ENCODE results near the gene TYMP. TPM values are rescaled to one million over a fixed set of nuclear protein-coding genes. Genes with fewer than 3 reads are reported as not detected.

TYMP gene
- total and polyA plus RNA-seq, 2 of the 4 experiments (the other 2 are of a cell fraction), result 0.18 to 0.74 TPM

- DNase-seq (no peak), ATAC-seq (ENCODE audit: low read depth) (no peak)
- intact Hi-C loops (cut with micrococcal nuclease), result no loop called here
- dilution Hi-C loops (cut with HindIII; ENCODE audit: low sequenced_read_pairs, unreplicated experiment), result no loop called here
- in situ Hi-C loops (cut with MboI; ENCODE audit: low sequenced_read_pairs), result no loop called here
- H3K9me3 ChIP-seq (ENCODE audit: control insufficient read depth, insufficient read depth, low read length), result no peaks in the 10 kb centered on the region
- H3K79me1 ChIP-seq (ENCODE audit: low read depth in 1 of 2, low read length in 2 of 2), result no peaks in the 10 kb centered on the region
- no peak overlapping the region for H3K56ac ChIP-seq (ENCODE audit: extremely low read depth, insufficient read depth, low read length)
- no peak overlapping the region for H4K91ac ChIP-seq (ENCODE audit: insufficient read depth, low read depth, low read length)
- H3K36me3 ChIP-seq (ENCODE audit: control insufficient read depth, insufficient read depth, low read length), result peaks cover under 1% of the 10 kb centered on the region; the same call in 1 of the 2 replicates
- no peak overlapping the region for H2AK5ac ChIP-seq (ENCODE audit: low read depth, low read length)
- peaks cover 4% of the 10 kb centered on the region for H3K27me3 ChIP-seq (ENCODE audit: control insufficient read depth, insufficient read depth, low read length)
- BruUV-seq (replicated peaks), result no TSS peak
- H3K4me1 ChIP-seq (ENCODE audit: control insufficient read depth, insufficient read depth, low read length), result no peaks in the 10 kb centered on the region
- no peak overlapping the region for H3K4ac ChIP-seq (ENCODE audit: low read depth, low read length)
- no peaks in the 10 kb centered on the region for H4K20me1 ChIP-seq (ENCODE audit: insufficient read depth, low read length)
- H3K14ac ChIP-seq (replicated peaks; ENCODE audit: low read depth, low read length), result no peak overlapping the region
- TF ChIP-seq CHD1 (IDR thresholded peaks at IDR 0.05; ENCODE audit: low read depth, low read length) (no peak), POLR2A (IDR thresholded peaks at IDR 0.05; ENCODE audit: low read depth, low read length) (no peak), RCOR1 (IDR thresholded peaks at IDR 0.05; ENCODE audit: insufficient replicate concordance, low read length) (no peak), RAD21 (IDR thresholded peaks at IDR 0.05; ENCODE audit: low read length) (no peak), MXI1 (IDR thresholded peaks at IDR 0.05; ENCODE audit: borderline replicate concordance, low read depth, low read length) (no peak), SMC3 (IDR thresholded peaks at IDR 0.05; ENCODE audit: low read depth, low read length) (no peak), FOS (IDR thresholded peaks at IDR 0.05; ENCODE audit: low read depth, low read length) (no peak)
- TF ChIP-seq, protein P1, sequence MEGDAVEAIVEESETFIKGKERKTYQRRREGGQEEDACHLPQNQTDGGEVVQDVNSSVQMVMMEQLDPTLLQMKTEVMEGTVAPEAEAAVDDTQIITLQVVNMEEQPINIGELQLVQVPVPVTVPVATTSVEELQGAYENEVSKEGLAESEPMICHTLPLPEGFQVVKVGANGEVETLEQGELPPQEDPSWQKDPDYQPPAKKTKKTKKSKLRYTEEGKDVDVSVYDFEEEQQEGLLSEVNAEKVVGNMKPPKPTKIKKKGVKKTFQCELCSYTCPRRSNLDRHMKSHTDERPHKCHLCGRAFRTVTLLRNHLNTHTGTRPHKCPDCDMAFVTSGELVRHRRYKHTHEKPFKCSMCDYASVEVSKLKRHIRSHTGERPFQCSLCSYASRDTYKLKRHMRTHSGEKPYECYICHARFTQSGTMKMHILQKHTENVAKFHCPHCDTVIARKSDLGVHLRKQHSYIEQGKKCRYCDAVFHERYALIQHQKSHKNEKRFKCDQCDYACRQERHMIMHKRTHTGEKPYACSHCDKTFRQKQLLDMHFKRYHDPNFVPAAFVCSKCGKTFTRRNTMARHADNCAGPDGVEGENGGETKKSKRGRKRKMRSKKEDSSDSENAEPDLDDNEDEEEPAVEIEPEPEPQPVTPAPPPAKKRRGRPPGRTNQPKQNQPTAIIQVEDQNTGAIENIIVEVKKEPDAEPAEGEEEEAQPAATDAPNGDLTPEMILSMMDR (conservative IDR thresholded peaks at IDR 0.05; ENCODE audit: low read depth, low read length), result no peak
- H4K8ac ChIP-seq (ENCODE audit: low read depth in 2 of 2, low read length in 2 of 2), result no peak overlapping the region
- H3K9ac ChIP-seq (ENCODE audit: low read depth, low read length), result no peak overlapping the region
- no peak overlapping the region for H2BK120ac ChIP-seq (ENCODE audit: low read depth, low read length)
- H4K5ac ChIP-seq (ENCODE audit: low read depth, low read length), result no peak overlapping the region
- no peak overlapping the region for H3K18ac ChIP-seq (ENCODE audit: low read depth, low read length)
- no peak overlapping the region for H2BK5ac ChIP-seq (ENCODE audit: low read depth, low read length, poor library complexity, severe bottlenecking)
- no peak overlapping the region for H3K4me2 ChIP-seq (ENCODE audit: low read depth, low read length)
- CTCF ChIA-PET, result no interaction called here
- no peak overlapping the region for H2BK20ac ChIP-seq (ENCODE audit: low read depth, low read length)
- no peak overlapping the region for H2BK15ac ChIP-seq (ENCODE audit: low read depth, low read length)
- H2AFZ ChIP-seq (replicated peaks; ENCODE audit: low read length, poor library complexity), result no peak overlapping the region
- POLR2A ChIA-PET (ENCODE audit: unreplicated experiment), result interaction anchor here (0.6 kb wide), 1 partner anchor 19 kb away, joined by 3 read pairs; no protein-coding TSS in a partner anchor
- H3K4me3 ChIP-seq (ENCODE audit: insufficient read depth, low read depth, low read length), result no peak overlapping the region
- H3K9me1 ChIP-seq (ENCODE audit: insufficient read depth, low read length), result no peaks in the 10 kb centered on the region
- no peak overlapping the region for H3K23ac ChIP-seq (ENCODE audit: low read depth, low read length)
- no peak overlapping the region for H3K27ac ChIP-seq (ENCODE audit: insufficient read depth, low read length)
- no peak overlapping the region for H2AK9ac ChIP-seq (replicated peaks; ENCODE audit: low read depth, low read length, poor library complexity)
- no CpG with 5 or more reads among the region's 6 CpGs for WGBS, 2 experiments (ENCODE audit: extremely low coverage in 2 of 2, insufficient read length in 1 of 2)
These were observed 32.7 kb downstream of the TYMP start for GRCh38 chr22:50497093-50497492.
